Panc1 (cell line): ENCODE measurements around the gene KRTAP3-3.

Experiments
- CTCF ChIP-seq: fragments of 450-650 bp; IDR thresholded peaks from 2 replicates; pipeline ENCODE4 v1.5.1; 2017; ENCODE audit warnings: mild to moderate bottlenecking
- POLR2AphosphoS5 ChIP-seq: IDR thresholded peaks from 2 replicates; pipeline ENCODE4 v1.6.1; 2012; ENCODE audit warnings: mild to moderate bottlenecking, low read depth, low read length, moderate library complexity
- REST ChIP-seq, 2 experiments: IDR thresholded peaks; 2 replicates each; pipeline ENCODE4 v1.6.1; 2011 to 2012; ENCODE audit warnings: low read depth in 2 of 2, control low read depth in 1 of 2, low read length in 1 of 2, mild to moderate bottlenecking in 1 of 2, moderate library complexity in 1 of 2; ENCODE audit not compliant: insufficient read depth in 1 of 2
- SIN3A ChIP-seq: IDR thresholded peaks from 2 replicates; pipeline ENCODE4 v1.6.1; 2012; ENCODE audit warnings: low read depth, mild to moderate bottlenecking, low read length, moderate library complexity, borderline replicate concordance; ENCODE audit not compliant: insufficient read depth
- TCF7L2 ChIP-seq: IDR thresholded peaks from 2 replicates; pipeline ENCODE4 v1.6.1; 2011; ENCODE audit warnings: mild to moderate bottlenecking, low read depth, low read length, inconsistent platforms

DNA sequence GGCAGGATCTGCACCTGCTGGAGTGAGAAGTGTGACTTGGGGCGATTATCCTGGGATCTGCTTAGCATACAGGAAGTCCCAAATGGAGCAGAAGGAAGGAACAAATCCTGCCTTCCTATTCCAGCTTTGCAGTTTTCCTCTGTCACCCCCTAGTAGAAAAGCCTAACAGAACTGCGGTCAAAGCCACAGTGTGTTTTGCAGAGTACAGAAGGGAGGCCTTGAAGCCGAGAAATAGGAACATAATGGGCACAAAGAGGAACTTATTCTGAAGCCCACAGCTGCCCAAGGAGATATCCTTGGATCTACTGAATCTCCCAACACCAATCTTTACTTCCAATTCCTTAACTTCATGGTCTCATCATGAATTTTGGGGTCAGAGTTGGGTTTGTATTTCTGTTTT is 24.6 kb upstream of the KRTAP3-3 start:
- no peak for TF ChIP-seq CTCF
- no peak for TF ChIP-seq REST (IDR thresholded peaks at IDR 0.05; ENCODE audit: insufficient read depth in 1 of 2, low read depth in 2 of 2, low read length in 1 of 2)
- TF ChIP-seq POLR2AphosphoS5: no peak
- TF ChIP-seq TCF7L2: no peak
- TF ChIP-seq SIN3A: no peak
